ENCODE measurements around the gene IDH3B.
"Not testable (repeated sequence)": the region's sequence is repeated elsewhere in the genome, so short reads cannot be mapped to it uniquely, and the experiment has no call there.

IDH3B gene

DNA sequence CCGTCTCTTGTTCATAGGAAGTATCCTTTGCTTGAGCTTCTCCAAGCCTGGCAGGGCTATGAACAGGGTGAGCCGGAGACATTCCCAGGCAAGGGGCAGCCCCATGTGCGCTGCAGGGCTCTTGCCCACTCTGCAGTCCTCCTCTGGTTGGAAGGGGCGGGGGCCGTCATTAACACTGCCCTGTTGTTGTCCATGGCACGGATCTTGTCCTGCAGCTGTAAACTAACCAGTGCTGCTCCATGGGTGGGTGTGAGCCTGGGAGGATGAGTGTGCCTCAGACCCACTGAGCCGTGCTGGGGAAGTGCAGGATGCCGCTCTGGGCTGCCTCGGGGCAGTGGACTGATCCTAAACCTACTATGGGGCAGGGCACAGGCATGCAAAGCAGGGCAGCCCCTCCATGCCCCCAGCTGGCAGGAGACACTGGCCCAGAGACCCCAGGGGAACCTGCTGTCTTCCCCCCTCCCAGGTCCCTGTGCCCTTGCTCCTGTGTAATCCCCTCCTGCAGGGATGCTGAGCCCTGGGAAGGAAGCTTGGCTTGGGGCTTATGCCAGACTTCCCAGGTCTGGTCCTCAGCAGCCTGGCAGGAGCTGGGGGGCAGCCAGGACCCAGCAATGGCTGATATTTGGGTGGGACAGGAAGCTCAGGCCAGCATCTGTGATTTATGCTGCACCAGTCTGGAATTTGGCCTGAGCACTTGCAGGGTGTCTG is 37.1 kb upstream of the IDH3B start:
- Histone ChIP-seq H3K9ac (ENCODE audit: low read length) (no peak overlapping the region), H3K27me3 (replicated peaks; ENCODE audit: control insufficient read depth, insufficient read depth, low read length) (peaks cover 78% of the 10 kb centered on the region), H3K4me1 (ENCODE audit: control insufficient read depth, insufficient read depth, low read length) (no peaks in the 10 kb centered on the region), H3K36me3 (ENCODE audit: control insufficient read depth, insufficient read depth, low read length, severe bottlenecking) (no peaks in the 10 kb centered on the region), H3K4me3 (ENCODE audit: low read length) (no peak overlapping the region), H3K9me3 (ENCODE audit: control insufficient read depth, low read length) (no peaks in the 10 kb centered on the region)
- DNase-seq (ENCODE audit: low read depth) = no peak

DNA sequence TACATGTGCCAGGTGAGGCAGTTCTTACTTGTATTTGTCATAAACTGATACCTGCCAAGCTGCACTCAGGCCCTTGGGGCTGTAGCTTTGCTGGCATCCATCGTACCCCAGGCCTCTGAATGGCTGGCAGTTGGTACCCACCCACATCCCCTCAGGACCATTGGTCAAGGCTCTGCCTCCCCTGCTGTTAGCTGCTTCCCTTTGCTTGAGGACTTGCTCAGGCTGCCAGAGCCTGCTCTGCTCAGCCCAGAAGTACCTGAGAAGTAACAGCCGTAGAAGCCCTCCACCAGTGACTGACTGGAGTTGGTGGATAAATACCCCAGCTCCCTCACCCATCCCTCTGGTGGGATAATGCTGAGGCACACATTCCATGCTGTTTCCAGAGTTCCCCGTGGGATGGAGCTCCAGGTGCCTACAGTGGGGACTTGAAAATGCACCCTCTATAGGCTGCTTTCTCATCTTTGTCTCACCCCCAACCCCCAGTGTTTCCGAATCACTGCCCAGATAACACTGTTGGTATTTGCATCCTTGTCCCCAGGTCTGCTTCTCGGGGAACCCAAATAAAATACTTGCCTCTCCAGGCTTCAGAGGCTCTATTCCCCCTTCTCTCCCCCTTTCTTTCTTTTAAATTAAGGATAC is 35.9 kb upstream of the IDH3B start:
- Histone ChIP-seq H3K4me1 (ENCODE audit: control insufficient read depth, insufficient read depth, low read length) (no peaks in the 10 kb centered on the region), H3K36me3 (ENCODE audit: control insufficient read depth, insufficient read depth, low read length, severe bottlenecking) (no peaks in the 10 kb centered on the region), H3K27me3 (replicated peaks; ENCODE audit: control insufficient read depth, insufficient read depth, low read length) (peaks cover 79% of the 10 kb centered on the region), H3K4me3 (ENCODE audit: low read length) (no peak overlapping the region), H3K9ac (ENCODE audit: low read length) (no peak overlapping the region), H3K9me3 (ENCODE audit: control insufficient read depth, low read length) (no peaks in the 10 kb centered on the region)
- no peak for DNase-seq (ENCODE audit: low read depth)

DNA sequence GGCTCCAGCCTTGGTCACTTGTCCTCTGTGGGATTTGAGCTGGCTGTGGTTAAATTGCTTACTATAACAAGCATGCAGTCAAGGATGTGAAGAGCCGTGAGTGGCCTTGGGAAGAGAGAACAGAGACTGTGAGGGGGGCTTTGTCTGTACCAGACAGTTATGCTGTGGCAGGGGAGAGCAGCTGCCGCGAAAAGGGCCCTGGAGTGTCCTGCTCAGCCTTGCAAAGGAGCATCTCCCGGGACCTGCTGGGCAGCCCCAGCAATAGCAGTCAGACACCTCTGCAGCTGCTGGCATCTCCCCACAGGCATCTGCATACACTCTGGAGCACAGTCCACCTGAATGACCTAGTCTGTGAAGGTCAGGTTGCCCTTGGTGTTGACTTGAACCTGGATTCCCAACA is 34.9 kb upstream of the IDH3B start:
- no peak overlapping the region for H3K4me3 ChIP-seq (ENCODE audit: low read length)
- no peaks in the 10 kb centered on the region for H3K9me3 ChIP-seq (ENCODE audit: control insufficient read depth, low read length)
- peaks cover 83% of the 10 kb centered on the region for H3K27me3 ChIP-seq (replicated peaks; ENCODE audit: control insufficient read depth, insufficient read depth, low read length)
- no peaks in the 10 kb centered on the region for H3K36me3 ChIP-seq (ENCODE audit: control insufficient read depth, insufficient read depth, low read length, severe bottlenecking)
- H3K9ac ChIP-seq (ENCODE audit: low read length) = no peak overlapping the region
- no peak for DNase-seq (ENCODE audit: low read depth)
- no peaks in the 10 kb centered on the region for H3K4me1 ChIP-seq (ENCODE audit: control insufficient read depth, insufficient read depth, low read length)

DNA sequence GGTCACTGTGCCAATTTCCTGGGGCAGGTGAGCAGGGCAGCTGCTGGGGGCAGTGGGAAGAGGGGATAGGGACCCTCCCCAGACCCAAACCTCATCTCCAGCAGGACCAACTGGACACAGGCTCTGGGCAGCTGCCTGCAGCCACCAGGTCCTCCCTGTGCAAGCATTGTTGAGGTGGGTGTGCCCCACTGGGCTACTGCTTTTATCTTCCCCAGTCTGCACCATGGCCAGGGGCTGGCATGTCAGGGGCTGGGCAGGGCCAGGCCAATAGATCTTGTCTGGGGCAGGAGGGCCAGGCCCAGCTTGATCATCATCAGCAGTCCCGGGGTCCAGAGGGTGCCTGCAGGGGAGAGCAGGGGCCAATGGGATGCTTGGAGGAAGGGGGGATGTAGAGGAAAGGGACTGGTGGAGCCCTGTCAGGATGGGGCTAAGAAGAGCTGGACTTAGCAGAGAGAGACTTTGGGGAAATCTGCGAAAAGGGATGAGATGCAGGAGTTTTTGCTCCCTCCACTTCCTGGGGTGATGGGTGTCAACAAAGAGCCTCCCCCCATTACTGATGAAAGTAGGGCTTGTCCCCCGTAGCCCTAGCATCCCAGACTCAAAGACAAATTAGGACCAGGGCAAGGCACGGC is 34.3 kb upstream of the IDH3B start:
- DNase-seq (ENCODE audit: low read depth) = no peak
- no peaks in the 10 kb centered on the region for H3K36me3 ChIP-seq (ENCODE audit: control insufficient read depth, insufficient read depth, low read length, severe bottlenecking)
- no peaks in the 10 kb centered on the region for H3K4me1 ChIP-seq (ENCODE audit: control insufficient read depth, insufficient read depth, low read length)
- H3K9ac ChIP-seq (ENCODE audit: low read length) = no peak overlapping the region
- H3K27me3 ChIP-seq (replicated peaks; ENCODE audit: control insufficient read depth, insufficient read depth, low read length) = peaks cover 81% of the 10 kb centered on the region
- no peaks in the 10 kb centered on the region for H3K9me3 ChIP-seq (ENCODE audit: control insufficient read depth, low read length)
- no peak overlapping the region for H3K4me3 ChIP-seq (ENCODE audit: low read length)

DNA sequence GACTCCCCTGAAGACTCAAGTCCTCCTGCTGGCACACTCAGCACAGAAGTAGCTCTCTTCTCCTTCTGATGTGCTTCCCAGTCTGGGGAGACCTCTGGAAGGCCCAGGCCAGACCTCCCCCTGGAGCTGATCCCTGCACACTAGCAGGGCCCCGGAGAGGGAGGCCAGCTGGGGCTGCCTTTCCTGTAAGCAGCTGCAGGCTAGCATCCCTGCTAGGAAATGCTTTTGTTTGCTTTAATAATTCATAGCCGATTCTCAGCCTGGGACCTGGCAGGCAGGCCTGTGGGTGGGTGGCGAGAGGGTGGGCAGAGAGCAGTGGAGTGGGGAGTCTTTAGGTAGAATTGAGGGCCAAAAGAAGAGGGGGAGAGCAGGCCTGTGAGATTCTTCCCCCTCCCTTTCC is 33.8 kb upstream of the IDH3B start:
- Histone ChIP-seq H3K9ac (ENCODE audit: low read length) (no peak overlapping the region), H3K27me3 (replicated peaks; ENCODE audit: control insufficient read depth, insufficient read depth, low read length) (peaks cover 79% of the 10 kb centered on the region), H3K4me1 (ENCODE audit: control insufficient read depth, insufficient read depth, low read length) (no peaks in the 10 kb centered on the region), H3K4me3 (ENCODE audit: low read length) (no peak overlapping the region), H3K9me3 (ENCODE audit: control insufficient read depth, low read length) (no peaks in the 10 kb centered on the region), H3K36me3 (ENCODE audit: control insufficient read depth, insufficient read depth, low read length, severe bottlenecking) (no peaks in the 10 kb centered on the region)
- DNase-seq (ENCODE audit: low read depth) = no peak

DNA sequence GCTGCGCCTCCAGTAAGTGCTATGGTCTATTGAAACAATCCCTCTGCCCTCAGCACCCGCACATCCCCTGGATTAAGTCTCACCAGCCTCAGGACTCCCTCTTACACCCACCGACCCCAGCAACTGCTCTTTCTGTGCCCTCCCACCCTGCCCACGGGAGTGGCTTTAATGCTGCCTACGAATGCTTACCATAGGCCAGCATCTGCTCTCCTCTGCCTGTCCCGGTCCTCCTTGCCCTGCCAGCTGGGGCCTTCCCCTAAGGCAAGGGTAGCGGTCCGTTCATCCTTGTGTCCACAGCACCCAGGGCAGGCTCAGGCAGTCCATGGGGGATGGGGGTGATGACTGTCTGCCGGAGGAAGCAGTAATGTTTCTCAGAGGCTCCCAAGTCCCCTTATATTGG is 32.6 kb upstream of the IDH3B start:
- no peak for DNase-seq (ENCODE audit: low read depth)
- Histone ChIP-seq H3K4me1 (ENCODE audit: control insufficient read depth, insufficient read depth, low read length) (no peaks in the 10 kb centered on the region), H3K9ac (ENCODE audit: low read length) (no peak overlapping the region), H3K36me3 (ENCODE audit: control insufficient read depth, insufficient read depth, low read length, severe bottlenecking) (no peaks in the 10 kb centered on the region), H3K27me3 (replicated peaks; ENCODE audit: control insufficient read depth, insufficient read depth, low read length) (peaks cover 76% of the 10 kb centered on the region), H3K9me3 (ENCODE audit: control insufficient read depth, low read length) (no peaks in the 10 kb centered on the region), H3K4me3 (ENCODE audit: low read length) (no peak overlapping the region)

DNA sequence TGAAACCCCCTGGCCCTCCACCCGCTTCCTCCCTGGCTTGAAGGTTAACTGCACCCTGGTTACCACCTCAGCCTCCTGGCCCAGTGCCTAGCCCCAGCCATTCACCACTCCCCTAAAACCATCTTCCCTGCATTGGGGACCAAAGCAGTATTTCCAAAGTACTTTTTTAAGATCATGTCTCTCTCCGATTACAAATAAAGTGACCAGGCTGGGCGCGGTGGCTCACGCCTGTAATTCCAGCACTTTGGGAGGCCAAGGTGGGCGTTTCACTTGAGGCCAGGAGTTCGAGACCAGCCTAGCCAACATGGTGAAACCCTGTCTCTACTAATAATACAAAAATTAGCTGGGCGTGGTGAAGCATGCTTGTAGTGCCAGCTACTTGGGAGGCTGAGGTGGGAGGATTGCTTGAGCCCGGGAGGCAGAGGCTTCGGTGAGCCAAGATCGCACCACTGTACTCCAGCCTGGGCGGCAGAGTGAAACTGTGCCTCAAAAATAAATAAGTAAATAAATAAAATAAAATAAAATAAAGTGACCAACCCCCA is 32.0 kb upstream of the IDH3B start:
- not testable (repeated sequence) for H3K4me3 ChIP-seq (ENCODE audit: low read length); H3K4me1 ChIP-seq (ENCODE audit: control insufficient read depth, insufficient read depth, low read length); H3K36me3 ChIP-seq (ENCODE audit: control insufficient read depth, insufficient read depth, low read length, severe bottlenecking); DNase-seq (ENCODE audit: low read depth); H3K9me3 ChIP-seq (ENCODE audit: control insufficient read depth, low read length); H3K9ac ChIP-seq (ENCODE audit: low read length)
- H3K27me3 ChIP-seq (replicated peaks; ENCODE audit: control insufficient read depth, insufficient read depth, low read length) = peaks cover 73% of the 10 kb centered on the region

DNA sequence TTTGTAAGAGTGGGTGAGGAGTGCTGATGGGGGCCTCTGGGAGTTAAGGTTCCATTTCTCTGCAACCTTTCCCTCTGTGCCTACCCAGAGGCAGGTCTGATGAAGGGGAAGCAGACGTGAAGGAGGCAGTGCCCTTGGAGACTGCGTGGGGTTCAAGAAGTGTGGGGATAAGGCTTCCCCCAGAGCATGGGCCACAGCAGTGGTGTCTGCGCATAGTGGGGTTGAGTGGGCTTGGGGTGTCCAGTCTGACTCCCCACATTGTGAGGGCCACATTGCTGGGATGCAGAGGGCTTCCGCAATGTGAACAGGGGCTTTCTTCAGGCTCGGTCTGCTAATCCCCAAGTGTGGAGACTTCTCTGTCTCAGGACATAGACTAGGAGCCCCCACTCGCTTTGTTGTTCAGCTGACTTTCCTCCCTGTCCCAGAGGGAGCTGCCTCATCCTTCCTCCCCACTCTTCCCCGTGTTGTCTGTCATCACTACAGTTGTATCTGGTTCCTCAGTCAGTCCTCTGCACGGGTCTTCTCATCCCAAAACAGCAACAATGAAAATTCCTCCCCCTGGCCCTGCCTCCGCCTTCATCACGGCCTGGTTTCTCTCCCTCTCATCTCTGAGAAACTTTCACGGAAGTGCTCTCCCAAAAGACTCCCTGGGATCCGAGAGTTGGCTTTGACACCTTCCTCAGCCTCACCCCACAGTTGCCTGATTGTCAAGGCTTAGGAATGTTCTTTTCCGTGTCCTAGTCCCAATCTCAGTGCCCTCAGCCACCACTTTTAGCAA is 31.4 kb upstream of the IDH3B start:
- no peak overlapping the region for H3K4me3 ChIP-seq (ENCODE audit: low read length)
- no peaks in the 10 kb centered on the region for H3K36me3 ChIP-seq (ENCODE audit: control insufficient read depth, insufficient read depth, low read length, severe bottlenecking)
- H3K4me1 ChIP-seq (ENCODE audit: control insufficient read depth, insufficient read depth, low read length) = no peaks in the 10 kb centered on the region
- peaks cover 67% of the 10 kb centered on the region for H3K27me3 ChIP-seq (replicated peaks; ENCODE audit: control insufficient read depth, insufficient read depth, low read length)
- H3K9ac ChIP-seq (ENCODE audit: low read length) = no peak overlapping the region
- H3K9me3 ChIP-seq (ENCODE audit: control insufficient read depth, low read length) = no peaks in the 10 kb centered on the region
- DNase-seq (ENCODE audit: low read depth) = no peak

DNA sequence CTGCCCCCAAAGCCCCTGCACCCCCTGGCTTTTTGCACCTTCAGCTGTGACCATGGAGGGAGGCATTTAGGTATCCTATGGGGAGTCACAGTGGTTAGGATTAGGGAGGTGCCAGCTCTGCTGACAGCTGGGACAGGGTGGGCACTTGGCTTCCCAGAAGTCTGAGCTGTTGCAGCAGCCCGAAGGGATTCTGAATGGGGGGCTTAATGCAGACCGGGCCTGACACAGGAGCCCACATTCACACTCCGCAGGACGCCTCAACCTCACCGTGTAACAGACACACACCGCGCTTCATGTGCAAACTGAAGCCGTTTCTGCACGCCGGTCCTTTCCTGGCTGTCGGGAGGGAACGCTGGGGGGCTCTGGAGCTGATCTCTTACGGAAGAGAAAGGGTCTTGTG is 30.5 kb upstream of the IDH3B start:
- Histone ChIP-seq H3K9ac (ENCODE audit: low read length) (no peak overlapping the region), H3K4me3 (ENCODE audit: low read length) (no peak overlapping the region), H3K9me3 (ENCODE audit: control insufficient read depth, low read length) (no peaks in the 10 kb centered on the region), H3K27me3 (replicated peaks; ENCODE audit: control insufficient read depth, insufficient read depth, low read length) (peaks cover 62% of the 10 kb centered on the region), H3K4me1 (ENCODE audit: control insufficient read depth, insufficient read depth, low read length) (no peaks in the 10 kb centered on the region), H3K36me3 (ENCODE audit: control insufficient read depth, insufficient read depth, low read length, severe bottlenecking) (no peaks in the 10 kb centered on the region)
- DNase-seq (ENCODE audit: low read depth) = no peak

DNA sequence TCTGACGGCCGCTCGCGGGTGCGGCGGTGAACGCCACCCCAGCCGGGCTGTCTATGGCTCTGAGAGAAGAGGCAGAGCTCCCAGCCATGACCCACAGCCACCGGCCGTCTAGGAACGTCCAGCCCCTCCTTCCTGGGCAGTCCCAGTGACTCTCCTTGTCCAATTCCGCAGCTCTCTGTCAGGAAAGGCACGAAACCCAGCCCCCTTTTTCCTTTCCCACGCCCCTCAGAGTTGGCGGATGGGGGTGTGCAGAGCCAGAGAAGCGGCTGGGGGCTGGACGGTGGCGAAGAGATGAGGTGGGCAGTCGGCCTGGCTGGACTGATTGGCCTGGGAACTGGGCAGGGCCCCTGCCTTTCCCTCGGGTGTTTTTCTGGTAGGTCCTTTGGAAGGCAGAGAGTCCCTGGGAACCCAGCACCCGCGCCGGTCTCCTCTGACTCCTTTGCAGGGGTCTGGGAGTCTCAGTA is 30.0 kb upstream of the IDH3B start:
- Histone ChIP-seq H3K4me1 (ENCODE audit: control insufficient read depth, insufficient read depth, low read length) (no peaks in the 10 kb centered on the region), H3K27me3 (replicated peaks; ENCODE audit: control insufficient read depth, insufficient read depth, low read length) (peaks cover 57% of the 10 kb centered on the region), H3K9ac (ENCODE audit: low read length) (no peak overlapping the region), H3K9me3 (ENCODE audit: control insufficient read depth, low read length) (no peaks in the 10 kb centered on the region), H3K4me3 (ENCODE audit: low read length) (no peak overlapping the region), H3K36me3 (ENCODE audit: control insufficient read depth, insufficient read depth, low read length, severe bottlenecking) (no peaks in the 10 kb centered on the region)
- DNase-seq (ENCODE audit: low read depth) = no peak
